ENCODE data around the gene INPP5A.

GRCh38 chr10:132708936-132709335 is 171.3 kb downstream of the INPP5A start:
- TF ChIP-seq CTCF (IDR thresholded peaks at IDR 0.05) (no peak), POLR2A (IDR thresholded peaks at IDR 0.05) (no peak)
